Muscle layer of duodenum (tissue), 2 donors: ENCODE data around the gene RCVRN.

Experiments used
- H3K27ac ChIP-seq: one replicate; pipeline ENCODE4 v1.7.0; 2013; ENCODE audit warnings: mild to moderate bottlenecking, low read length
- H3K27me3 ChIP-seq: one replicate; pipeline ENCODE4 v1.7.0; 2013; ENCODE audit warnings: low read depth, mild to moderate bottlenecking, control low read depth, low read length
- H3K36me3 ChIP-seq, 2 donors: one replicate each; pipeline ENCODE4 v1.7.0; 2013; ENCODE audit warnings: low read length in 2 of 2, control low read depth in 1 of 2, mild to moderate bottlenecking in 1 of 2; ENCODE audit not compliant: insufficient read depth in 2 of 2, control insufficient read depth in 1 of 2
- H3K4me1 ChIP-seq, 2 donors: one replicate each; pipeline ENCODE4 v1.7.0; 2013; ENCODE audit warnings: low read length in 2 of 2, mild to moderate bottlenecking in 2 of 2, control low read depth in 1 of 2, moderate library complexity in 1 of 2; ENCODE audit not compliant: insufficient read depth in 2 of 2, control insufficient read depth in 1 of 2
- H3K4me3 ChIP-seq, 2 donors: one replicate each; pipeline ENCODE4 v1.7.0; 2013; ENCODE audit warnings: low read length in 2 of 2, low read depth in 1 of 2, mild to moderate bottlenecking in 1 of 2
- H3K9me3 ChIP-seq, 2 donors: one replicate each; pipeline ENCODE4 v1.7.0; 2013; ENCODE audit warnings: low read length in 2 of 2, control low read depth in 1 of 2, mild to moderate bottlenecking in 1 of 2; ENCODE audit not compliant: control insufficient read depth in 1 of 2
- donor health status: healthy.

RCVRN gene

DNA sequence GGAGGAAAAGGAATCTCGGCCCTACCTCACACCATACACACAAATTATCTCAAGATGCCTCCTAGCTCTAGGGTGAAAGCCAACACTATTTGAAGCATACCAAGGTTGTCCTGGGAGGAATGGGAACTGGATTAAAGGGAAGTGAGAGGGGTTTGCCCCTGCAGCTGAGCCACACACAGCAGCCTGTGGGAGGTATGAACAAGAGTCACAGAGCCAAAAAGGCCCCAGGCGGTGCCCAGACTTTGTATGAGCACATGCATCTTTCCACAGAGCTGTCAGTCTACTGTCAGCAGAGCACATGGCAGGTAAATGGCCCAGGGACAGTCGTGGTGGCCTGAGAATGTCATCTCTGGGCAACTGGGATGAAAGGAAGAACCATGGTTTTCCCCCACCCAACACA, 31.0 kb upstream of the RCVRN start:
- Histone ChIP-seq H3K4me3 (no peak overlapping the region), H3K4me1 (no peaks in the 10 kb centered on the region), H3K9me3 (peaks cover 0 to 7% of the 10 kb centered on the region in 2 donors), H3K27me3 (no peaks in the 10 kb centered on the region), H3K27ac (no peak overlapping the region), H3K36me3 (peaks cover 10 to 24% of the 10 kb centered on the region in 2 donors)

DNA sequence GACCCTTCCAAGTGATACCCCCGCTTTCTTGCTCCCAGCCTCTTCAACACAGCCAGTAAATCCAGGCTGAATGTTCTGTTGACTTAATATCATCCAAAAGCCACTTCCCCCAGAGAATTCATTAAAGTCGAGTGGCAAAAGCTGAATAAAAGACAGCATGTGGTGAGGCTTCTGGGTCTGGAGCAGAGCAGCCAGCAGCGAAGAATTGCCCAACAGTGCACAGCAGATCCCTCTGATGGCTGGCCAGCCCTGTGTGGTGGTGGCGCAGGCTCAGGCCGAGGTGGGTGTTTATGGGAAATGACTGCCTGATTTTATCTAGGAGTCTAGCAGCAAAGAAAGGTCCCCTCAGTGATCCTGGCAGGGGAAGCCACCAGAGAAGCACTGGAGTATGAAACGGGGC, 30.3 kb upstream of the RCVRN start:
- Histone ChIP-seq H3K27me3 (no peaks in the 10 kb centered on the region), H3K4me3 (no peak overlapping the region), H3K9me3 (peaks cover 0 to 7% of the 10 kb centered on the region in 2 donors), H3K27ac (no peak overlapping the region), H3K36me3 (peaks cover 10 to 17% of the 10 kb centered on the region in 2 donors), H3K4me1 (peaks cover 0 to 3% of the 10 kb centered on the region in 2 donors)

DNA sequence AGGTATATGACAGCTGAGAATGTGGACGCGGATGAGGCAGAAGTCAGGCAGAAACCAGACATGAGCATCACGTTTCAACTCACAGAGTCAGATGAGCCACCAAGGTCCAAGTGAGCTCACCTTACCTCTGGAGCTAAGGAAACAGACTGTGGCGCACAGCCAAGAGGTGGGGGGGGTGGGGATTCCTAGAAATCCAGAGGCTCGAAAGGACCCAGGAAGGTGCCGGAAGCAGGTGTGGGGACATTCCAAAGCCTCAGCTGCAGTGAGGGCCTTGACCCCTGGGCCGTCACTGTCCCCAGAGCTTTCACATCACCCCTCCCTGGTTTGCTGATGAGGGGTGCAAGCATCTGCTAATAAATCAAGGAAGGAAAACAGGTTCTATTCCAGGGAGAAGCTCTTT, 29.3 kb upstream of the RCVRN start:
- H3K27ac ChIP-seq, result no peak overlapping the region
- no peaks in the 10 kb centered on the region for H3K27me3 ChIP-seq
- peaks cover 0 to 3% of the 10 kb centered on the region in 2 donors for H3K4me1 ChIP-seq
- peaks cover 8 to 10% of the 10 kb centered on the region in 2 donors for H3K36me3 ChIP-seq
- H3K4me3 ChIP-seq, result no peak overlapping the region
- peaks cover 0 to 7% of the 10 kb centered on the region in 2 donors for H3K9me3 ChIP-seq

DNA sequence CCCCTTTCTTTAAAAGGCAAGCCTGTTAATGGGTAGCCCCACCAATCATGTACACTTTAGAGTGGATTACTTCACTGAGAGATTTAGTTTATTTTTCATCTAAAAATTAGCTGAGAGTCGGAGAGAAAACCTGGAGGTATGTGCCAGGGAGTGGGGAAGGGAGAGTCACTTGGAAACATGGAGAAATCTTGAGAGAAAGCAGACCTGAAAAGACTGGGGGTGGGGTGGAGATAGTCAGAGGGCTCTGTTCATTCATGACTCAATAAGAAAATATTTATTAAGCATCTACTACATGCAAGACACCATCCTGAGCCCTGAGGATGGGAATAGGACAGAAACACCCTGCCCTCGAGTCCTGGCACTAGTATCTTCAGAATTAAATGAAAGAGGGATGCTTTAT, 27.4 kb upstream of the RCVRN start:
- no peak overlapping the region for H3K27ac ChIP-seq
- no peaks in the 10 kb centered on the region for H3K9me3 ChIP-seq
- no peak overlapping the region for H3K4me3 ChIP-seq
- H3K27me3 ChIP-seq, result no peaks in the 10 kb centered on the region
- peaks cover 0 to 3% of the 10 kb centered on the region in 2 donors for H3K36me3 ChIP-seq
- peaks cover 0 to 3% of the 10 kb centered on the region in 2 donors for H3K4me1 ChIP-seq

DNA sequence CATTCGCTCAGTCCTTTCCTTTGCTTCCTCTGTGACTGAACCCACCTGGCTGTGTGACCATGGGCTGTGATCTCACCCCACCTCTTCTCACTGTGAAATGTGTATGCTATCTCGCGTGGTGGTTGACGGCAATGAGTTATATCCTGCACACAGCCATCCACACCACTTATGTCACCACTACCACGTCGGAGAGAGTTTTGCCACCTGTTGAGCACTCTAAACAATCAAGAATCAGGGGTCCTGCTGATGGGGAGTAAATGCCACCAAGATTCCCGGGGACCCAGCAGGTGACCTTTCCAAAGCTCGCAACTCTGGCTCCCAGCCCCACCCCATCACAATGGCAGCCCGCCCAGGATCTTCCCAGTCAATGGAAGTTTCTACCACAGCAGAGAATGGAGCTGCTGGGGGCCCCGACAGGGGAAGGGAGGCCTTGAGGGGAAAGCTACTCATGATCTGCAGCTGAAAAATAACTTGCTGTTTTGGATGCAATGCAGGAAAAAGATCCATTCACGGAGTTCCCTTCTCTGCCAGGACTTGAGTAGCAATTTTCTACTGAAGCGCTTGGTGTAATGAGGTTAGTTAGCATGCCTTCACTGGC, 26.2 kb upstream of the RCVRN start:
- Histone ChIP-seq H3K27ac (no peak overlapping the region), H3K4me1 (peaks cover 0 to 3% of the 10 kb centered on the region in 2 donors), H3K4me3 (no peak overlapping the region), H3K36me3 (peaks cover 3 to 6% of the 10 kb centered on the region in 2 donors), H3K27me3 (no peaks in the 10 kb centered on the region), H3K9me3 (no peaks in the 10 kb centered on the region)

DNA sequence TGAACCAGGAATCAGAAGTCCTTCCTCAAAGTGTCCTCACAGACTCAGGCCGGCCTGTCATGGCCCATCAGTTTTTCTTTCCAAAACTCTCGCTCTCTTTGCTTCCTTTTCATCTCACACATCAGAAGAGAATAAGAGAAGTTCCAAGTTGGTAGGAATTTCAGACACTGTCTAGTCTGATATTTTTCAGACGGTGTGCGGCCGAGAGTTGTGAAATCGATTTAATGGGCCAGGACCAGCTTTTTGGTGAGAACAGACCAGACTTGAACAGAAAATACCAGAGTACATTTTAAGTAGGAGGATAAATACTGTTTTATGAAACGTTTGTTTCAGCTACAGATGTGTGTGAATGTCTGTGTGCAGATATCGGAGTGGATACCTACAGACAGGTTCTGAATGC, 24.8 kb upstream of the RCVRN start:
- H3K27ac ChIP-seq, result no peak overlapping the region
- peaks cover 0 to 3% of the 10 kb centered on the region in 2 donors for H3K4me1 ChIP-seq
- H3K27me3 ChIP-seq, result no peaks in the 10 kb centered on the region
- peaks cover 0 to 11% of the 10 kb centered on the region in 2 donors for H3K36me3 ChIP-seq
- no peak overlapping the region for H3K4me3 ChIP-seq
- no peaks in the 10 kb centered on the region for H3K9me3 ChIP-seq

DNA sequence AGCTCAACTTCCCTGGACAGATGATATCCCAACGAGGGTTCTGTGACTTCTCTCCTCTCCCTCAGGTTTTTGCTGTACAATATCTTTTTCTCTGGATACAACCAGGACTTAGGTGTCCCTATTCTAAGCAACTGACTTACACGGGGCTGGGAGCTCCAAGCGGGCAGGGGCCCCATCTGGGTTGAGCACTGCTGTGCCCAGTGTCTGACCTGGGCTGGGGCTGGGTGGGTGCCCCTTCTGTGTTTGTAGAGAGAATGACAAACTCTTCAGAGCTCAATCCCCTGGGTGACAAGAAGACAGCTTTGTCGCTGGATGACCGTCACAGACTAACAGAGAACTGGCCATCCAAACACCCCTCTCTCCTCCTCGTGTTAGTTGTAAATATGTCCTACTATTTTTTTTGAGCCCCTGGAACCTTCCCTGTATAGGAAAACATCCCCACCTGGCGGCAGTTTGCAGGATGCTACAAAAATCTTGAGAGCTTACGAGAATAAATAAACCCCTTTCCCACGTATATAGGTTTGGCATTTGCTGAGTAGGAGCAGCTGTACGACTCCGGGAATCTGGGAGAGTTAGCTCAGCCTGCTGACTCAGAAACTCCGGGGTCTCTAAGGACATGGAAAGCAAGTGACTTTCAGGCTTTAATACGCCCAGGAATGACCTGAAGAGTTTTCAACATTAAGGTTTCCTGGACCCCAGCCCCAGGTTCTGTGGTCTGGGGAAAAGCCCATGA, 23.7 kb upstream of the RCVRN start:
- no peaks in the 10 kb centered on the region for H3K27me3 ChIP-seq
- H3K9me3 ChIP-seq, result no peaks in the 10 kb centered on the region
- no peak overlapping the region for H3K27ac ChIP-seq
- H3K4me1 ChIP-seq, result peaks cover 0 to 3% of the 10 kb centered on the region in 2 donors
- H3K4me3 ChIP-seq, result no peak overlapping the region
- H3K36me3 ChIP-seq, result peaks cover 0 to 11% of the 10 kb centered on the region in 2 donors

DNA sequence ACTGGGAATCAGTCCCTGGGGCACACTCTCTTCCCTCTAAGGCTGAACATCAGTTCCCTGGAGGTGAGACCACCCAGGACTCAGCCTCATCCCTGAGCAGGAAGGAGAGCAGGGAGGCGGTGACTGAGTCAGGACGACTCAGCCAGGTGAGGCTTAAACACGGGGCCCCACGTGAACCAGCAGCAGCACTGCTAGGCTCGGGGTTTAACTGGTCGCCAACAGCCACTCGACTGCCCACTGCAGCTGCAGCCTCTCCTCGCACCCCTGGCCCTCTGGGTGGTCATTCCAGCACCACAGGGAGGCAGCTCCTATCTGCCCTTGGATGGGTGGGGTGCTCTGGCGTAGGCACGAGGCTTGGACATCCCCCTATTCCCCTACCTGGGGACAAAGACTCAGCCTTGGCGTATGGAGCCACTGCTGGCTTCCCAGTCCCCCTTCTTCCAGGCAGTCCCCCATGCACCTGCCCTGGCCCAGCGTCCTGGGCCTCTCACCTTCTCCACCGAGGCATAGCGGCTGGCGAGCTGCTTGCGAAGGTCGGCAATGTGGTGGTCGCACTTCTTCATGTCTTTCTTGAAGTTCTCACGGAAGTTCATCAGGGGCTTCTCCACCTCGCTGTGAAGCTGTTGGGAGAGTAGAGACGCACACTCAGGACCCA, 21.2 kb upstream of the RCVRN start:
- H3K36me3 ChIP-seq, result peaks cover 0 to 14% of the 10 kb centered on the region in 2 donors
- H3K4me1 ChIP-seq, result peaks cover 0 to 3% of the 10 kb centered on the region in 2 donors
- H3K4me3 ChIP-seq, result no peak overlapping the region
- H3K9me3 ChIP-seq, result no peaks in the 10 kb centered on the region
- H3K27ac ChIP-seq, result no peak overlapping the region
- H3K27me3 ChIP-seq, result no peaks in the 10 kb centered on the region

DNA sequence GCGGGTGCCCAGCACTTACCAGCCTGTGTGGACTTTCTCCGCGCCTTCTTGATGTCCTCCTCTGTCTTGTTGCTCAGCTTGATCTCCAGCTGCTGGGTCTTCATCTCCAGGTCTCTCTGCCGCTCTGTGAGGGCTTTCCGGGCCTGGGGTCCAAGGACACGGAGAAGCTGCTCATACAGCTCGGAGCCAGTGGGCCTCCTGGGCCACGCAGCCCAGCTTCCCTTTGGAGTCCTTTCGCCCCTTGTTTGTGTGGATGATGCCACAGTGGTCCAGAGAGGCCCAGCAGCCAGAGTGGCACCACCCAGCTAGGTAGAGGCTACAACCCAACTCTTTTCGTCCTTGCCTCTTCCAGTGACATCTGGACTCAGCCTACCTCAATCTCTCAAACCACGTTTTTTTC, 20.4 kb upstream of the RCVRN start:
- H3K27me3 ChIP-seq, result no peaks in the 10 kb centered on the region
- H3K4me3 ChIP-seq, result no peak overlapping the region
- no peak overlapping the region for H3K27ac ChIP-seq
- H3K4me1 ChIP-seq, result no peaks in the 10 kb centered on the region
- peaks cover 0 to 16% of the 10 kb centered on the region in 2 donors for H3K36me3 ChIP-seq
- H3K9me3 ChIP-seq, result no peaks in the 10 kb centered on the region

DNA sequence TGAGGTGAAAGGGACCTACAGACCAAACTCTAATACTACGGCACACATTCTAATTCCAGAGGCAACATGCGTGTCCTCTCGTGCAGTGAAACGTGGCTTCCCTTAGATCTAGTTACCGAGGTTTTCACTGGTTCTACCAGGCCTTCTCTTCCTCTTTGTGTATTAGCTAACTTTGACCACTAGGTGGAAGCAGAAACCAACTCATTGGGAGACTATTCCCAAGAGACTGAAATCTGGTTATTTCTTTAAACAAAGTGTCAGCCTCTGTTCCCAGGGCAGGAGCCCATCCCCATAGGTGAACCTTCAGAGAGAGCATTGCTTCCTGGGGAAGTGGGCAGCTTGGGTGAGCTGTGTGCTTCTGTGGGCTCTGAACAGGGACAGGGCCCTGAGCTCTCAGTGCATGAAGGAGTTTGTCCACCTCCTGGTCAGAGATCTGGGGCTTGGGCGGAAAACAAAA, 19.7 kb upstream of the RCVRN start:
- Histone ChIP-seq H3K9me3 (no peaks in the 10 kb centered on the region), H3K27ac (no peak overlapping the region), H3K4me3 (no peak overlapping the region), H3K27me3 (no peaks in the 10 kb centered on the region), H3K36me3 (peaks cover 0 to 18% of the 10 kb centered on the region in 2 donors), H3K4me1 (no peaks in the 10 kb centered on the region)

DNA sequence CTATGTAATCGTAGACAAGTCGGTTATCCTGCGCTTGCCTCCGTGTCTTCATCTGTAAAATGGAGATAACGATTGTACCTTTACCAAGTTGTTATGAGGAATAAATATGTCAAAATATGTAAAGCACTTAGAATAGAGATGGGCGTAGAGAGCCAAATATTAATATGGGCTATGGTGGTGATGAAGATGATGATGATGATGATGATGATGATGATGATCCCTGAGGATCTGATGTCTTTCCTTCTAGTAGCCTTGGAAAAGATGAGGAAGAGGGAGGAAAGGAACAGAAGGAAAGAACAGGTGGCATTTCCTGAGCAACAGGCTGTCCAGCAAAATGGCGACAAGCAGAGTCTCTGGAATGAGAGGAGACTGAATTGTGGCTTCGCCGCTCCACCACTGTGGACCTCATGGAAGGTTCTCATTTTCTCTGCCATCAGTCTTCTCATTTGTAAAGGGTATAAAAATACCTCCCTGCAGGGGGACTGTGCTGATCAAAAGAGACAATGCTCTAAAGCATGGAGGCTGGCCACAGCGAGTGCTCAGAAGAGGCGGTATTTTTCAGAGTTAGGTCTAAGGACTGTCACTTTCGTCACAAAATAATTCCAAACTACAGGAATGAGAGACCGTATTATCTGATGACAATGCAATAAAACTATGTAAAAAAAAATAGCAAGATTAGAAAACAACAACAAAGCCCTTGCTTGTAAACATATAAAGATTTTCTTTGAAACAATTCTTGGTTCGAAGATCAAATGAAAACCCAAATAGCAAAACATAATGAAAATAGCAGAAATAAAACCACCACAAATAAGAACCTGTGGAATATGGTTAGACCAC, 17.2 kb upstream of the RCVRN start:
- Histone ChIP-seq H3K4me3 (no peak overlapping the region), H3K27me3 (no peaks in the 10 kb centered on the region), H3K36me3 (peaks cover 15 to 36% of the 10 kb centered on the region in 2 donors), H3K9me3 (no peaks in the 10 kb centered on the region), H3K4me1 (no peaks in the 10 kb centered on the region), H3K27ac (no peak overlapping the region)
